ENCODE data around the gene IL1B. TPM values are rescaled to one million over a fixed set of nuclear protein-coding genes. Genes with fewer than 3 reads are reported as not detected.

IL1B gene
- total and polyA plus RNA-seq, 2 experiments from 2014 or later: 1.1 to 2.4 TPM

DNA sequence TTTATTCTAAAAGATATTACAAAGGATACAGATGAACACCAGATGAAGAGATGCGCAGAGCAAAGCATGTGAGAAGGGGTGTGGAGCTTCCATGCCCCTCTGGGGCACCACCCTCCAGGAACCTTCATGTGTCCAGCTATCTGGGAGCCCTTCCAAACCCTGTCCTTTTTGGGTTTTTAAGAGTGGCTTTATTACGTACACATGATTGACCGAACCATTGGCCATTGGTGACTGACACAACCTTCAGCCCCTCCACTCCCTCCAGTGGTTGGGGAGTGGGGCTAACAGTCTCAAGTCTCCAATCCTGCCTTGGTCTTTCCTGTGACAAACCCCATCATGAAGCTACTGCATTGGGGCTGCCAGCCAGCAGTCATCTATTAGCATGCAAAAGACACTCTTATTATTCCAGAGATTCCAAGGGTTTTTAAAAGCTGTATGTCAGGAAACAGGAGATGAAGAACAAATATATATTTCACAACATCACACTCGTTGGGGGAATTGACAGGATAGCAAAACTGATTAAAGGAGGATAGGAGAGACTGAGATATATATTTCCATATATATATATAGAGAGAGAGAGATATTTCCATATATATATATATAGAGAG, 19.4 kb downstream of the IL1B start:
- Histone ChIP-seq H3K4me2 (no peak overlapping the region), H2AFZ (no peak overlapping the region)

GRCh38 chr2:112814278-112814677, 22.3 kb downstream of the IL1B start:
- no peak overlapping the region for H3K4me2 ChIP-seq
- no peak overlapping the region for H3K4me3 ChIP-seq
- no peaks in the 10 kb centered on the region for H4K20me1 ChIP-seq (ENCODE audit: insufficient read depth, poor library complexity, severe bottlenecking)
- DNase-seq (ENCODE audit: low spot score): no peak
- peak overlapping the region; percentile 40 for H3K27ac ChIP-seq
- no peaks in the 10 kb centered on the region for H3K27me3 ChIP-seq
- 51% methylated on average over 2 of the region's 2 CpGs for WGBS (ENCODE audit: low lambda C conversion rate, missing lambda C conversion rate)
- no peak overlapping the region for H2AFZ ChIP-seq
- no peaks in the 10 kb centered on the region for H3K36me3 ChIP-seq (replicated peaks; ENCODE audit: insufficient read depth, low read depth)
- no peaks in the 10 kb centered on the region for H3K9me2 ChIP-seq (replicated peaks; ENCODE audit: insufficient read depth)
- peaks cover 3% of the 10 kb centered on the region for H3K4me1 ChIP-seq (ENCODE audit: insufficient read depth)
- no peaks in the 10 kb centered on the region for H3K79me2 ChIP-seq
- TF ChIP-seq CTCF (IDR thresholded peaks at IDR 0.05; ENCODE audit: poor library complexity): no peak
- no peaks in the 10 kb centered on the region for H3K9me3 ChIP-seq (ENCODE audit: low read depth)

More for the DNA sequence above, 19.4 kb downstream of the IL1B start:
- Histone ChIP-seq H3K27ac (no peak overlapping the region), H3K9me3 (ENCODE audit: low read depth) (no peaks in the 10 kb centered on the region), H3K9me2 (replicated peaks; ENCODE audit: insufficient read depth) (no peaks in the 10 kb centered on the region), H3K4me3 (no peak overlapping the region), H4K20me1 (ENCODE audit: insufficient read depth, poor library complexity, severe bottlenecking) (no peaks in the 10 kb centered on the region), H3K27me3 (no peaks in the 10 kb centered on the region), H3K79me2 (no peaks in the 10 kb centered on the region), H3K36me3 (replicated peaks; ENCODE audit: insufficient read depth, low read depth) (no peaks in the 10 kb centered on the region), H3K4me1 (ENCODE audit: insufficient read depth) (peaks cover 11% of the 10 kb centered on the region)
- WGBS (ENCODE audit: low lambda C conversion rate, missing lambda C conversion rate): 74% methylated on average over 4 of the region's 4 CpGs
- DNase-seq (ENCODE audit: low spot score): no peak
- TF ChIP-seq CTCF (IDR thresholded peaks at IDR 0.05; ENCODE audit: poor library complexity): no peak
- no peak for TF ChIP-seq EZH2 (IDR thresholded peaks at IDR 0.05; ENCODE audit: borderline replicate concordance)
- no peak for TF ChIP-seq EZH2phosphoT487 (IDR thresholded peaks at IDR 0.05; ENCODE audit: low read depth, severe bottlenecking, unreplicated experiment)

DNA sequence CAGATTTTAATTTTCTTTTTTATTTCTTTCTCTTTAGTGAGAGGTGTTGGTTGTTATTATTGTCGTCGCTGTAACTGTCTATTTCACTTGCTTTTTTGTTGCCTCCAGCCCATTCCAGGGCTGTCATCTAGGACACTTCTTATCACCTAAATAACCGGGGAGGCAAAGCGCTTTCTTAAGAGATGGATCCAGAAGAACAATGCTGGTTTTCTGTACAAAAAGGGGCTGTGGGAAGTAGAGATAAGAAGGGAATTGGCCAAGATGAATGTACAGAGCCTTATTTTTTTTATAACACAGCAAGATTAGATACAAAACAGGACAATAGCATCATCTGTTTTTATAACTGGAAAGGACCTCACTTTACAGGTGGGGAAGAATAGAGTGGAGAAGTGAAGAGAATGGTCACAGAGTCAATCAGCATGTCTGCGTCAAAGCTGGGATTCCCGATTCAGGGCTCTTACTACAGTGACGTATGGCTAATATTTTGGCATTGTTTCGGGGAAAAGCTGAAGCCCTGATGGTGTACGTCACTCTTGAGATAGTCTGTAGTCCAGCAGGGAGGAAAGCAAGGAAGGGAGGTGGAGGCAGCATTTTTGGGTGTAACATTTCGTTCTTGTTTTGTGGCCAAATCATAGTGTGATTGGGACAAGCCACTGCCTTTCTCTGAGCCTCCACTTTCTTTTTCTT, 23.2 kb downstream of the IL1B start:
- H3K27me3 ChIP-seq: no peaks in the 10 kb centered on the region
- 74% methylated on average over 10 of the region's 10 CpGs for WGBS (ENCODE audit: low lambda C conversion rate, missing lambda C conversion rate)
- no peaks in the 10 kb centered on the region for H3K36me3 ChIP-seq (replicated peaks; ENCODE audit: insufficient read depth, low read depth)
- H3K9me2 ChIP-seq (replicated peaks; ENCODE audit: insufficient read depth): no peaks in the 10 kb centered on the region
- H2AFZ ChIP-seq: no peak overlapping the region
- peak overlapping the region; percentile 40 for H3K27ac ChIP-seq
- TF ChIP-seq CTCF (IDR thresholded peaks at IDR 0.05; ENCODE audit: poor library complexity): no peak
- TF ChIP-seq EZH2phosphoT487 (IDR thresholded peaks at IDR 0.05; ENCODE audit: low read depth, severe bottlenecking, unreplicated experiment): no peak
- TF ChIP-seq EZH2 (IDR thresholded peaks at IDR 0.05; ENCODE audit: borderline replicate concordance): no peak
- no peaks in the 10 kb centered on the region for H3K9me3 ChIP-seq (ENCODE audit: low read depth)
- no peak for DNase-seq (ENCODE audit: low spot score)
- H3K4me3 ChIP-seq: no peak overlapping the region
- H3K79me2 ChIP-seq: no peaks in the 10 kb centered on the region
- peaks cover 3% of the 10 kb centered on the region for H3K4me1 ChIP-seq (ENCODE audit: insufficient read depth)
- no peak overlapping the region for H3K4me2 ChIP-seq
- H4K20me1 ChIP-seq (ENCODE audit: insufficient read depth, poor library complexity, severe bottlenecking): no peaks in the 10 kb centered on the region
